NCI-H1092 treated with DMSO at 0.1 percent for 48 hours (cell line): Measurements from ENCODE around the gene ELL.

Experiments
- DNase-seq: peaks from one replicate; lab custom pipeline; 2025; lab: John Stamatoyannopoulos, UW

The ELL gene

DNA sequence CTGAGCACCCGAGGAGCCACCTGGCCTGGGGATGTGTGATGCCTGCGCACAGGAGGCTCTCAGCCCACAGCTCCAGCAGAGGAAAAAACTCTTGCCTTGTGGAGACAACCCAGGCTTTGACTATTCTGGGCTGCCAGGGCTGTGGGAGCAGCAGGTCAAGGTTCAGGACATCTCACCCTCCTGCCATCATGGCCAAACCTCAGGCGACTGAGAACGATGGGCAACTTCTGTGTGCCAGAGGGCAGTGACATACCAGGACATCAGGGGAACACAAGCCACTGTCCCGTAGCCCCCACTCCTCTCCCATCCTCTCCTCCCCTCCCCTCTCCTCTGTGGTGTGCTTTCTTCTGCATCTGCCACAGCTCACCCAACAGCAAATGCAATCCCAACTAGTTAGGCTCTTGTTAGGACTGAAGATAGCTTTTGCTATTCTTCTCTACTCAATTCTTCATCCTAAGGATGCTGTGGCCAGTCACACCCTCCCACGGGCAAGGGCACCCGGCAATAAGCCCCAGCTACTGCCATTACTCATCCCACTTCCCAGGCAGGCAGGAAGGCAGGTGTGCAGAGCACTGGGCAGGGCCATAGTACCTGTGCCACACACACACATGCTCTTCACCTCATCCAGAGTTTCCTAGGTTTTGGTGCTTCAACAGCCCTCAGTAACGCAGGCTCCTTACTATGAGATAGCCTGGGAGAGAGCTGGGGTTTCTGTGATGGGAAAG is 16.8 kb downstream of the ELL start:
- no peak for DNase-seq

DNA sequence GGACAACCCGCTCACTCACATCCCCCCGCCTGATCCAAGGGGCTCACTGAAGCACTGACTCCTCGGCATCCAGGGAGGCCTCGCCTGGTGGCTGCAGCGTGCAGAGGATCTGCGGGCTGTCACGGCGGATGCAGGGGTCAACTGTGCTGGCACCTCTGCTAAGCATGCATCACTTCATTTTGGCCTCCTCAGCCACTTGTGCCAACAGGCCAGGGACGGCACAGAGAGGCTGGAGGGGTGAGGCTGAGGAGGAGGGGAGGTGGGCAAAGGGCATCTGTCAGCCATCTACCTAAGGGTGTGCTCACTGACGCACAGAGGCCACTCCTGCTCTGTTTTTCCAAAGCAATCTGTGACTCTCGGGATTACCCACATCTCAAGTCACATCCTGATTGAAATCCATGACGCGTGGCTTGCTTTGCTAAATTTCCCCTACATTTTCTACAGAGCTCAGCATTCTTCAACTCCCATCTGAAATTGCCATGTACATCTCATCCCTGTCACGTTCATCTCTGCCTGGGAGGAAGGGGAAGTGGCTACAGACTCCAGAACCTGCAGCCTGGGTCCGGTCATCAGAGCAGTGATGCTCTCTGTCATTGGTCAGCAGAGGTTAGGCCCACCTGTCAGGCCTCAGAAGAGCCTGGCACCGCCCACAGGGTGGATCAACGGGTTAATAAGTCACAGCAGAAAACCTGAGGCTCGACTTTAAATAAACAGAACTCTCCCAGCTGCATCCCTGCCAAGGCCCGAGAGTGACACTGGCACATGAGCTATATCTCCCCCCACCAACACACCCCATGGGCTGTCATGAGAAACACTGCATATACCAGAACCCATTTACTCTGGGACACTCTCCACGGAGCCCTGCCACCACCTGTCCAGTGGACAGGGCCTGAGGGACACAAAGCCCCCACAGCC is 17.6 kb downstream of the ELL start:
- DNase-seq: no peak

DNA sequence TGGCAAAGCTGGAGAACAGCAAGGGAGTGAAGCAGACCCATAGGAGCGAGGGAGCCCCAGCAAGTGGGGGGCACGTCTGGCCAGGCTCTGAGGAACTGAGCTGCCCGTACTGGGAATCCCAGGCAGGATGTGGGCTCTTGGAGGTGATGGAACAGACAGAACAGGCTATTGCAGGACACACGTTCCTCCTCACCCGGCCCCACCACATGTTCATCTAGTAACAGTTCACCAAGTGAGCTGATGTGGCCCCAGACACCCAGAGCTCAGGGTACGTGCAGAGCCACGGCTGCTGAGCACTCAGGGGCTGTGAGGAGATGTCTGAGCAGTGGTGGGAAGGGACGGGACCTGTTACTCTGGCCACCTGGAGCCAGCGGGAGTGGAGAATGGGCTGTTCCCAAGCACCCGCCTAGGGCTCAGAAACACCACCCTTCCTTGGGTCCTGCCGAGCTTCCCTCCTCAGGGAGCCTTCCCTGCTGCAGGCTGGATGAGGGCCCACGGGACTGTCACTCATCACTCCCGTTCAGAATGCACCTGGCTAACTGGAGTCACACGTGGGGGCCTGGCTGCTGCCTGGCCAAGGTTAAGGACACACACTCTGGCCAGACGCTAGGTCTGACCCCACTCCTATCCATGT is 18.4 kb downstream of the ELL start:
- DNase-seq: no peak

DNA sequence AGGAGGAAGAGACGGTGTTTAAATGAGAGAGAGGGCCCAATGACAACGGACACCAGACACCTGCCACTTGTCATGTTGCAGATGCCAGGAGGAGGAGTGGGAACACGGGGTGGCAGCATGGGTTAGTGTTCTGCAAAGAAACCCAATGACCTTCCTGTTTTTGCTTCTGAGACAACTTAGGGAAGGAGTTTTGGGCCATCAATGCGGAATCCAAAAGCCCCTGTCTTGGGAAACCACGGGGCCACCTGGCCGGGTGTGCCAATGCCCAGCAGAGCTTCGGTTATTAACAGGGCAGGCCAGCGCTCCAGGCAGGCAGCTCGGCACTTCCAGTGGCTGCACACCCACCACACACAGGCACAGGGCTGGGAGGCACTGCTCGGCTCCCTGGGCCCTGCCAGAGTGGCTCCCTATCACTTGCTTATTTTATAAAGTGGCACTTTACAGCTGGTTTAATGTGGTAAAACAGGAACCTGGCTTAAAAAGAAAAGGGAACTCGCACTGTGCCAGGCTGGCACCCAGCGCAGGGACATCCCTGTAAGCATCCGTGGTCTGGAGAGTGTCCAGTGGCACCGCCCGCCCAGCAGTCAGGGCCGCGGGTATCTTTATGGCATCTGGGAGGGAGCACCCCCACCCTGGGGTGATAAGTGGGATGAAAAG is 19.1 kb downstream of the ELL start:
- DNase-seq: no peak

DNA sequence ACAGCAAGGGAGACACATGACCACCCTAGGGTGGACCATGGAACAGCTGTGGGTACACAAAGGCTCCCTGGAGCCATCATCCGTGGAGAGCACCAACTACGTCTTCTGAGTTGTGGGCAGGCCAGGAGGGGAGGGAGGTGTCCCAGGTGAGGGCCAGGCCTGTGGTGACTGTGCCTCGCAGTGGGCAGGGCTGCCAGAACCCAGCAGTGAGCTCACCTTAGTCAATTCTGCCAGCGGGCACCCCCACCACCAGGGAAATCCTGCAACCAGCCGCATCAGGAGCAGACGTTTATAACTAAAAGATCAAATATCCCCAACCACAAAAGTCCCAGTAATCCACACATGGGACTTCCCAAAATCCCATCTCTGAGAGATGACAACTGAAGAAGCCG is 19.6 kb downstream of the ELL start:
- DNase-seq: no peak

DNA sequence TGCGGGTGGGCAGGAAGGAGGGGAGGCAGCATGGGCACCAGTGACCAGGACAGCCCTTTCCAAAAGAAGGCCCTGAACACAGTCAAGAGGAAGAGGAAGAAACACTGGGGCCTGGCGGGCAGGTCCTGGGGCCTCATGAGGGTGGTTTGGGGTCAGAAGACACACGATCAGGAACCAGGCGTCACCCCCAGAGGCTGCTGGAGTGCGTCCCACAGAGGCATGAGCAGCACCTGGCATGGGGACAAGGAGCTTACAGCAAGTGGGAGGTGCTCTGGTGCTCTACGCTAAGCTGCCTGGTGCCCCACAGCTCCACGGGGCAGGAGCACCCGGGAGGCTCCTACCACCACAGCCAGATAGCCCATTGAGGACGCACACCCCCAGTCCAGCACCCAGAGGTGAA is 20.0 kb downstream of the ELL start:
- DNase-seq: no peak

DNA sequence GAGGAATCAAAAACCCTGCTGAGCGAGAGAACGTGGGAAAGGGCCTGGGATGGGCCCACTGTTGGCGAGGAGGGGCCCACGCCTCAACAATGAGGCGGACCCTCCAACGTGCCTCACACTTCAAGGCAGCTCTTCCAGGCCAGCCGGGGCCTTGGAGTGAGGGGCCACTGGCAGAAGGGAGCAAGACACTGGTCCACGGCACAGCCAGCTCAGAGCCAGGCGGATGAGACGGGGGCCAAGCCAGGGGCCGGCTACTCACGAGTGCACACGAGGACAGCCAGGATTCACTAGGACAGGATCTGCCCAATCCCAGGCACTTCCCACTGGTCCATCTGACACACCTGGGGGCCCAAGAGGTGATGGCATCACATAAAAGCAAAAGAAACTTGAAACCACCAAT is 20.5 kb downstream of the ELL start:
- no peak for DNase-seq

DNA sequence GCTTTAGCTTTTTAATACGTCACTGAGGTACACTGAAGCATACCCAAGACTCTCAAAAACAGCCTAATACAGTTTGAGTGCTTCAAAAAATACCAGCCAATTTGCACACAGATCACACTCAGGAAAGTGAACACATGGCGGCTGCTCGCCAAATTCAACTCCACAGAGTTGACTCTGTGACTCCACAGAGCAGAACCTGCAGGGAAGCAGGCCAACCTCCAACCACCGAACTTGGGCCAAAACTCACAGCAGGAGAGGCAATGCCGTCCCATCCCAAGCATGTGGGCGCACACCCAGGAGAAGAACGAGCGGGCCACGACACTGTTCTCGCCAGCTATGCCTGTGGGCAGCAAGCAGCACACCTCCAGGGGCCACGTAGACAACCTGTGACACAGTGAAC is 21.1 kb downstream of the ELL start:
- no peak for DNase-seq

DNA sequence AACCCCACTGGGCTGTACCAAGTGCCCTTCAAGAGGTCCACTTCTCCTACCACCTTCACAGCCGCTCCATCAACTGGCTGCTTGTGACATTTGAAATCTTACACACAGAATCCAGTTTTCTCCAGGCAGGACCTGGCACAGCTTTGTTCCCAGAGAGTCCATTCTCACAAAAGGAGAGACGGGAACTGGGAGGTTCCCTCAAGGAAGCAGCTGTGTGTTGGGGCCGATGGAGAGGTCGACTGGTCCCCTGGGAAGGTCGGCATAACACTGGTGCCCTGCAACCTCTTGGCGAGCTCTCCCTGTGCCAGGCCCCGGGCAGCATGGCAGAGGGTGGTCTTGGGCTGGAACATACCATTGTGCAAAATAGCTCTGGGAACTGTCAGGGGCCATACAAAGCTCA is 21.5 kb downstream of the ELL start:
- DNase-seq: no peak

DNA sequence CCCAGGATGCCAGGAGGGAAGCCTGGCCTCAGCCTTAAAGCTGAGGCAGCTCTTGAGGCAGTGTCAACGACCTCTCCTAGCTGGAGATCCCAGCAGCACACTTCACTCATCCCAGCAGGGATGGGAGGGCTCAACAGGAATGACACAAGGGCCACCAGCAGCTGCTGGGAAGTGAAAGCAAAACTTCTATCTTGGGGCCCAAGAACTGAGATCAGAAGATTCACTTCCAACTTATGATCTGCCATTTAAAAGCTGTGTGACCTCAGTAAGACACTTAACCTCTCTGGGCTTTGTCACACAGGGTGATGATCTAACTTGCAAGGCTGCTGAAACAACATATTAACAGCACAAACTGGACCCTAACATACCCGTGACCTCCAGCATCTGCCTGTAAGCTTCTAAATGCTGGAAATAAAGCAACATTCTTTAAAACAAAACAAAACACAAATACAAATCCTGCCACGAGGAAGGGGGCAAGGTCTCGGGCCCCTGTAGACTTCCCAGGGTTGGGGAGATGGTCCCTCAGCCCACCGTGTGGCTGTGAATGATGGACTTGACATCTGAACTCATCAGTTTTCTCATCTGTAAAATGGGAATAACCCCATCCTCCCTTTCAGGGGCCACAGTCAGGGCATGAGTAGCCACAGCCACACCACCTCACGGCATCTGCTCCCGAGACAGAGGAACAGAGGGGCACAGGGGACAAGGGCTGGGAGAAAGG is 22.7 kb downstream of the ELL start:
- DNase-seq: no peak

DNA sequence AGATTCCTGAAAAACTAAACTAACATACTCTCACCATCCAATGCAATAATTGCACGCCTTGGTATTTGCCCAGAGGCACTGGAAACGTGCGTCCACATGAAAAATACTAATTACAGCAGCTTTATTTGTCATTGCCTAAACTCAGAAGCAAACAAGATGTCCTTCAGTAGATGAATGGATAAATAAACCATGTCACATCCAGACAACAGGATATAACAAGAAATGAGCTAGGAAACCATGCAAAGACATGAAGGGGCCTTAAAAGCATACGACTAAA is 25.0 kb downstream of the ELL start:
- no peak for DNase-seq

DNA sequence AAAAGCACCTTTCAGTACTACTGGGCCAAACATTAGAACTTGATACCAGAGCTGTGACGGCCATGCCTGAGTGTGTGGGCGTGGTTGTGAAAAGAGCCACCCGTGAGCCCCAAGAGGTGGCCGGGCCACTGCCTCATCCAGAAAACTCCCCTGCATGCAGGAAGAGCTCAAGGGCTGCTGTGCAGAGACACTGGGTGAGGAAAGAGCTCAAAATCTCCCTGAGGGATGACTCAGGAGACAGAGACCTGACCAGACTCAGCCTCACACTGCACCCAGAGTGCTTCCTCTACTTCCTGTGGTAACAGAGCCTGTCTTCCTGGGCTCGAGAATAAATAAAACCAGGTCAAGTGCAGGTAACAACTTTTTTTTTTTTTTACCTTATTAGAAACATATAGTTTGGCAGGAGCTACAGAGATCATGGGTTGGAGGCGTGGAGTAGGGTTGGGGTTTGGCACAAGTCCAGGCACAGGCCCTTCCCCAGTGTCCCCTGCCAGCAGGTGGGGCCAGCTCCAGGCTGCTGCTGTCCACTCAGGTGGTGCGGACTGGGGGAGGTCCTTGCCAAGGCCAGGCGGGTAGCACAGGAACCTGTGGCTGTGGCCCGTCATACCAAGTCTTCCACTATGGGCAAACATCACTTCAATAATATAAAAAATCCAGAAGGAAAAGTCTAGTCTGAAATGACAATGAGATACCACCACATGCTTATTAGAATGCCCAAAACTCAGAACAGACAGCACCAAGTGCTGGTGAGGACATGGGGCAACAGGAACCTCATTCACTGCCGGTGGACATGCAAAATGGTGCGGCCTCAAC is 25.5 kb downstream of the ELL start:
- DNase-seq: no peak

DNA sequence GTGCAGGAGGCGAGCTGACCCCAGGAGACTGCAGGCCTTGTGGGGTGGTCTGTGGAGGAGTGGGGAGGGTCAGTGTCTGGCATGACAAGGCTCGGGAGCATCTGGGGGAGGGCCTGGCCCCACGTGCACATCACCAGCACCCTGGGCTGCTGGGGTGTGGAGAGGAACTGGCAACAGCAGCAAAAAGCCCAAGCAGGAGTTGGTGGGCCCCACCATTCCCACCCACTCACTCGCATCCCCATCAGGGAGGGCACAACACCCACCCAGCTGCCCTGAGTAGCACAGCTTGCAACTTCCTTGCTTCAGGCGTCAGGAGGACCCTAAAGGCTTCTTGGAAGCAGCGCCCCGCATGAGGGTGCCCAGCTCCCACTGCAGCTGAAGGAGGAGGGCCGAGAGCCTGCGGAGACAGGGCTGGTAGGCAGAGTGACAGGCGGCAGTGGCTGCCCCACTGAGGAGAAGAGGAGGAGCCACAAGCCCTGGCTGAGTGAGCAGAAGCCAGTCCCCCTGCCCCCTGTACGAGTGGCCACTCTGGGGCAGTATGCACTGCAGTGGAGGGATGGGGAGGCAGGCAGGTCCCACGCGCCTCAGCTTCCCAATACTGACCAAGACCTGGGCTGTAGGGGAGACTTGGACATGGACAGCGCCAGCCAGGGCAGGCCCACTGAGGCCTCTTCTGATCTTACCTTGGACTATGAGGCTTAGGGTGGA is 26.5 kb downstream of the ELL start:
- no peak for DNase-seq

DNA sequence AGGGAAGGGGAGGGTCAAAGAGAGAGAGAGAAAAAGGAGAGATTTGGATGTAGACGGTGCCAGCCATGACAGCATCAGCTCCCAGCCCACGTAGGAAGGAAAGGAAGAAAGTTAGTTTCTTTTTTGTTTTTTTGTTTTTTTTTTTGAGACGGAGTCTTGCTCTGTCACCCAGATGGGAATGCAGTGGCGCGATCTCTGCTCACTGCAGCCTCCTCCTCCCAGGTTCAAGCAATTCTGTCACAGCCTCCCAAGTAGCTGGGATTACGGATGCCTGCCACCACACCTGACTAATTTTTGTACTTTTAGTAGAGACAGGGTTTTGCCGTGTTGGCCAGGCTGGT is 27.6 kb downstream of the ELL start:
- no peak for DNase-seq

DNA sequence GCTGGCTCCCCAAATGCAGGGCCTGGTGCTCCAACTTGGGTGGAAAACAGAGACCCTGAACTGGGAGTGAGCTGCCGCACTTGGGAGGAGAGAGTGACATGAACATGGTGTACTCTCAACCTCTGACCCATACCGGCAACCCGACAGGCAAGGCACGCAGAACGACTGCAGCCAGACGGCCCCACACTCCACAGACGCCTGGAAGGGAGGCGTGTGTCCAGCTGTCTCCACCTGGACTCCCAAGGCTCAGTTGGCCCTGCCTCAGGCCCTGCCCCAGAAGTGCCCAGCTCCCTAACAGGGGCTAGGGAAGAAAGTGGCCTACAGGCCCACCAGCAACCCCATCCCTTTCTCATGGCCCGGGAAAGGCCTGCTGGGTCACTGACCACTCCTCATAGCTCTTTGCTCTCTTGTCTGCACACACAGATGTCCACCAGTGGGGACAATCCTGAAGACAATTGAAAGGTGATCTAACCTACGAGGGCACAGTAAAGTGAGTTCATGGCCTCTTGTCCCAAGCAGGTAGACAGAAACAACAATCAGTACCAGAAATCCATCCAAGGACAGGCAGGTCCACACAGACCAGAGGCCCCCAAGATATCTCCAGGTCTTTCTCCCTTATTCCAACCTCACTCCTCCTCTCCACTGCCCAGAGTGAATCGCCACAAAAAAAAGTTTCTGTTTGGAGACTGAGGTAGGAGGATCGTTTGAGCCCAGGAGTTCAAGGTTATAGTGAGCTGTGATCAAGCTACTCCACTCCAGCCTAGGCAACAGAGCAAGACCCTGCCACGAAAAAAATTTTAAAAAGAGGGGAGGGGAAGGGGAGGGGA is 28.2 kb downstream of the ELL start:
- no peak for DNase-seq

DNA sequence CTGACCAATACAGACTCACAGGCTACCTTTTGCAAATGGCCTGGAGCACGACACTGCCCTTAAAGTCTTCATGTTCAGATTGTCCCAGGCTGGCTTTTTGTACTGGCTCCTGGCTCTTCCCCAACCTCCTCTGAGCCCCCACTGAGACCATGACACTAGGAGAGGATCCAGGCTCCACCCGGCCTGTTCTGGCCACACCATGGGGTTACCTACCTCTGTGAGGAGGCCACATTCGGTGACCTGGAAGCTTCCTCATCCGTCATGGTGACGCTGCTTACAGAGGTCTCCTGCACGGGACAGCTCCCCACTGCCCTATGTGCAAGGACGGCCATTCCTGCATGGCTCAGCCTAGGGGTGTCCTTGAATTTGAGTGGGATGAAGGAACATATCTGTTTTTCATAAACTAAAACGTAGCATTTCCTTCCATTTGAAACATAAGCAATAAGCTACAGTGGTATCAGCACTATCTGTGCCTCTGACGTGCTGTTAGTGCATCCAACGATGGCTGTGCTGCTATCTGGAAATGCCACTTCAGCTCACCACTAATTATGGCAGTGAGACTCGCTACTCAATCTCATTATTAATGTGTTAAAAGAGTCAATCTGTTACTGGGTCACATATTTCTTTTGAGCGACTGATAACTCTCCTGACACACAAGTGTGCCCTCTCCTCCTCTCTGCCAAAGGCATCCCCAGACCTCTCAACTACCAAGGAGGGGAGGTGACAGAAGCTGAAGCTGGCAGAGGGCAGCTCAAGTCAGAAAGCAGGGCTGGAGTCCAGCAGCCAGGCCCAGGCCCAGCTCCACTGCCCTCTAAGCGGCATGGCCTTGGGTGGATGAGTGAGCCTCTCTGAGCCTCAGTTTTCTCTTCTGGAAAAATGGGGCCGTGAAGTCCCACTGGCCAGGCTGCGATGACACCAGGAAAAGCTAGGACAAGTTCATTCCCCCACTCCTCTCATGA is 29.6 kb downstream of the ELL start:
- no peak for DNase-seq

DNA sequence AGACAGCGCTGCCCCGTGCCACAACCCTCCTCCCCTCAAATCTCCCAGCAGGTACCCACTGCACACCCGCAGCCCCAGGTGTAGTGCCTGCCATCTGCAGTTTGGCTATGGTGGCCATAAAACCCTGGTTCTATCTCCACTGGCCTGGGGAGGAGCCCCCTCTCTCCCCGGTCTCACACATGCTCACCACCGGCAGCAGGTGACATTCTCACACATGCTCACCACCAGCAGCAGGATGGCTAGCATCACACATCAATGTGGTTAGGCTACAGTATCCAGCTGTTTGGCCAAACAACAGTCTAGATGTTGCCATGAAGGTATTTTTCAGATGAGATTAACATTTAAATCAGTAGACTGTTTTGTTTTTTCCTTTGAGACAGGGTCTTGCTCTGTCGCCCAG is 31.1 kb downstream of the ELL start:
- DNase-seq: no peak

DNA sequence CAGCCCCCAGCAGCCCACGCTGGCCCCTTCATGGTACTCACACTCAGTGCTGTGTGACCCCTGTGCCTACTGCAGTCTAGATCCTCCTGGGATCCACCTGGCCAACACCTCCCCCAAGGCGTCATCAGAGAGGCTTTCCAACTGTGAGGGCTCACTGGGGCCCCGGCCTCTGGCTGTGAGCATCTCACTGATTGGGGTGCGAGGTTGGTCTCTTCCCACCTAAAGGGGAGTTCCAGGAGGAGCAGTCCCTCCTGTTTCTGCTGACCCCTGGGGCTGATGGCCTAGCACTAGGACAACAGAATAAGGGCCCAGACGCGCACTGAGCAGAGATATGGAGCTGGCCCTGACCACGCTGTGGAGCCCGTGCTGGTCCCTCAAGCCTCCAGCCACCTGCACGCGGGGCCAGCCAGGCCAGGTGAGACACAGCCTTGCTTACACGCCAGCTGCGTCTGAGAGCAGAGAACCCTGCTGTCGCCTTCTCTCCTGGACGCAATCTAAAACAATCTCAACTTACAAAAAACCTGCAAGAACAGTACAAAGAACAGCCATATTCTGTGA is 32.2 kb downstream of the ELL start:
- no peak for DNase-seq
